C4-2B (cell line): ENCODE measurements around the gene NIPA2.

Source experiments
- CTCF ChIP-seq: fragments of 450-650 bp; conservative IDR thresholded peaks from 2 replicates; pipeline ENCODE4 v1.5.1; 2017; ENCODE audit warnings: mild to moderate bottlenecking
- ZFX ChIP-seq: fragments of 450-650 bp; IDR thresholded peaks from 2 replicates; pipeline ENCODE4 v1.6.1; 2017

- TF ChIP-seq CTCF (no peak), ZFX (no peak)
These were observed 27.6 kb upstream of the NIPA2 start for GRCh38 chr15:22810853-22811338.
